COLO668 (cell line): ENCODE data around the gene NPBWR2.
A peak's percentile ranks its signal among the peaks of the same experiment; 100 is the strongest.
"Not testable (repeated sequence)": the region's sequence is repeated elsewhere in the genome, so short reads cannot be mapped to it uniquely, and the experiment has no call there.

Source experiments
- DNase-seq: peaks from one replicate; lab custom pipeline; 2025; ENCODE audit not compliant: unreplicated experiment; lab: John Stamatoyannopoulos, UW

The NPBWR2 gene

GRCh38 chr20:64087226-64087825 is 20.0 kb downstream of the NPBWR2 start:
- DNase-seq, result not testable (repeated sequence)

- DNase-seq, result no peak
These were observed 20.6 kb downstream of the NPBWR2 start for GRCh38 chr20:64086801-64087200.

GRCh38 chr20:64084685-64085152 is 22.6 kb downstream of the NPBWR2 start:
- DNase-seq, result no peak

GRCh38 chr20:64083804-64084684 is 23.3 kb downstream of the NPBWR2 start, which contains the start of gene LKAAEAR1:
LKAAEAR1 (minus strand) TSS chr20:64084398; CDS start chr20:64084219, 179 bp downstream.
- DNase-seq, result no peak

- peak; percentile 79 for DNase-seq
These were observed 24.0 kb downstream of the NPBWR2 start for GRCh38 chr20:64083378-64083803.

- no peak for DNase-seq
These were observed 24.5 kb downstream of the NPBWR2 start for GRCh38 chr20:64082820-64083377.

- DNase-seq, result no peak
These were observed 25.1 kb downstream of the NPBWR2 start for GRCh38 chr20:64082126-64082731.

GRCh38 chr20:64081624-64081964 is 25.8 kb downstream of the NPBWR2 start:
- no peak for DNase-seq

- no peak for DNase-seq
These were observed 26.3 kb downstream of the NPBWR2 start for GRCh38 chr20:64080813-64081623.

- no peak for DNase-seq
These were observed 27.2 kb downstream of the NPBWR2 start, which contains the start of gene OPRL1 for GRCh38 chr20:64080013-64080812. OPRL1 (plus strand) TSS chr20:64080082; CDS start chr20:64092721, 12,639 bp downstream.

- peak; percentile 46 for DNase-seq
These were observed 27.9 kb downstream of the NPBWR2 start, which contains the start of gene RGS19 for GRCh38 chr20:64079273-64080012. RGS19 (minus strand) TSS chr20:64079518; CDS start chr20:64076886, 2,632 bp downstream.

- no peak for DNase-seq
These were observed 28.5 kb downstream of the NPBWR2 start for GRCh38 chr20:64078934-64079272.

GRCh38 chr20:64077876-64078551 is 29.4 kb downstream of the NPBWR2 start:
- DNase-seq, result no peak

- no peak for DNase-seq
These were observed 29.9 kb downstream of the NPBWR2 start for GRCh38 chr20:64077541-64077875.

GRCh38 chr20:64077094-64077493 is 30.3 kb downstream of the NPBWR2 start:
- no peak for DNase-seq

GRCh38 chr20:64076061-64076997 is 31.0 kb downstream of the NPBWR2 start:
- no peak for DNase-seq

- no peak for DNase-seq
These were observed 31.8 kb downstream of the NPBWR2 start for GRCh38 chr20:64075556-64075955.
